Measurements from ENCODE around the gene ZNF248.
"Not testable (repeated sequence)": the region's sequence is repeated elsewhere in the genome, so short reads cannot be mapped to it uniquely, and the experiment has no call there.

Gene ZNF248

GRCh38 chr10:37857287-37858211, at the start of gene ZNF248:
TSS of gene ZNF248 (minus strand) at chr10:37857610. CDS start at chr10:37856310, 1,300 bp downstream.
- DNase-seq, result peak; percentile 93 to 97

GRCh38 chr10:37906382-37906781, 49.0 kb upstream of the ZNF248 start:
- DNase-seq, result no peak

DNA sequence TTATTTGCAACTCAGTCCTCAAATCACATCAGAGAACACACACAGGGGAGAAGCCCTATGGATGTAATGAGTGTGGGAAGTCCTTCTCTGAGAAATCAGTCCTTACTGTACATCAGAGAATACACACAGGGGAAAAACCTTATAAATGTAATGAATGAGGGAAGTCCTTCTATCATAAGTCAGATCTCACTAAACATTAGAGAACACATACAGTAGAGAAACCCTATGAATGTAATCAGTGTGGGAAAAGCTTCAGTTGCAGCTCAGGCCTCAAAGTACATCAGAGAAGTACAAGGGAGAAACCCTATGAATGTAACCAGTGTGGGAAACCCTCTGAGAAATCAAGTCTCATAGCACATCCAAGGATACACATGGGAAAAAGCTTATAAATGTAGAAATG, 39.0 kb upstream of the ZNF248 start:
- no peak for DNase-seq

GRCh38 chr10:37895674-37896073, 38.3 kb upstream of the ZNF248 start:
- no peak for DNase-seq

DNA sequence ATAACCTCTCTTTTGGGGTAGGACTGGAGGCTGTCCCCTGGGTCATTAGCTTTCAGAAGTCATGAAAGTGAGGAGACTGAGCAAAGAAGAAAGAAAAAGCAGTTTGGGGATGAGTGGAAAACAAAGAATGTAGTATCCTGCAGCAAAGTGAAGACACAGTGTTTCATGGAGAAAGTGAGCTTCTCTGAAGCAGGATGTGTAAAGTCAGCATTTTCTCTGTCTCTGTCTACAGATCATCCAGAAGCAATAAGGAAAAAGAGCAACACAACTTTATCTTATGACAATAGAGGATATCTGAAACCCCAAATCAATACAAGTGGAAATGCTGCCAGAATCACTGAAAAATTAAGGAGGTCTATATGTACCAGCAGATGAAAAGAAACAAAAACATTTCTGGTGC, 28.4 kb upstream of the ZNF248 start:
- DNase-seq, result no peak

GRCh38 chr10:37872955-37873354, 15.5 kb upstream of the ZNF248 start:
- DNase-seq, result no peak

DNA sequence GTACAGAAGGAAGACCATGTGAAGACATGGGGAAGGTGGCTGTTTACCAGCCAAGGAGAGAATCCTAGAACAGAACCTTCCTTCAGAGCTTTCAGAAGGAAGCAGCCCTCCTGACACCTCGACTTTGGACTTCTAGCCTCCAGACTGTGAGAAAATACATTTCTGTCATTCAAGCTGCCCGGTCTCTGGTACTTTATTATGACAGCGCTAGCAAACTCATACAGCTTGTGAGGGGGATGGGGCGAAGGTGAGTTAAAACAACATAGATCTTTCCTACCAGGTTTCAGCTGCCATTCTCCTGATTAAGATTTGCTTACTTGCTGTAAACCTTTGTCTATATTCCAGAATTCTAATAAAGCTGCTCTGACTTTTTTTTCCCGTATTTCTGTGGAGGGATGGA, 14.9 kb upstream of the ZNF248 start:
- no peak for DNase-seq

DNA sequence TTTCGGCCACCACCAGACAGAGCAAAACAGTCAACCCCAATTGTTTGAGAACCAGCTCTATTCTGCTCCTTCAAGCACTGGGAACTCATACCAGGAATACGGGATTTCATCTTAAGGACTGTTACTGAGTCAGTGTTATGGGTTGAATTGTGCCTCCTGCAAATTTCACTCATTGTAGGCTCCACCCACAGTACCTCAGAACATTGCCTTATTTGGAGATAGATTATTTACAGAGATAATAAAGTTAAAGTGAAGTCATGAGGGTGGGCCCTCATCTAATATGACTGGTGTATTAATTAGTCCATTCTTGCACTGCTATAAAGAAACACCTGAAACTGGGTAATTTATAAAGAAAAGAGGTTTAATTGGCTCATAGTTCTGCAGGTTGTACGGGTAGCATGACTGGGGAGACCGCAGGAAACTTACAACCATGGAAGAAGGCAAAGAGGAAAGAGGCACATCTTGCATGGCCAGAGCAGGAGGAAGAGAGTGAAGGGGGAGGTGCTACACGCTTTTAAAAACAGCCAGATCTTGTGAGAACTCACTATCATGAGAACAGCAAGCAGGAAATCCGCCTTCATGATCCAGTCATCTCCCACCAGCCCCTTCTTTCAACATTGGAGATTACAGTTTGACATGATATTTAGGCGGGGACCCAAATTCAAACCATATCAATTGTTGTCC, 14.3 kb upstream of the ZNF248 start:
- no peak for DNase-seq

GRCh38 chr10:37871143-37871542, 13.7 kb upstream of the ZNF248 start:
- no peak for DNase-seq

- no peak for DNase-seq
These were observed 11.4 kb upstream of the ZNF248 start for GRCh38 chr10:37868796-37869195.

DNA sequence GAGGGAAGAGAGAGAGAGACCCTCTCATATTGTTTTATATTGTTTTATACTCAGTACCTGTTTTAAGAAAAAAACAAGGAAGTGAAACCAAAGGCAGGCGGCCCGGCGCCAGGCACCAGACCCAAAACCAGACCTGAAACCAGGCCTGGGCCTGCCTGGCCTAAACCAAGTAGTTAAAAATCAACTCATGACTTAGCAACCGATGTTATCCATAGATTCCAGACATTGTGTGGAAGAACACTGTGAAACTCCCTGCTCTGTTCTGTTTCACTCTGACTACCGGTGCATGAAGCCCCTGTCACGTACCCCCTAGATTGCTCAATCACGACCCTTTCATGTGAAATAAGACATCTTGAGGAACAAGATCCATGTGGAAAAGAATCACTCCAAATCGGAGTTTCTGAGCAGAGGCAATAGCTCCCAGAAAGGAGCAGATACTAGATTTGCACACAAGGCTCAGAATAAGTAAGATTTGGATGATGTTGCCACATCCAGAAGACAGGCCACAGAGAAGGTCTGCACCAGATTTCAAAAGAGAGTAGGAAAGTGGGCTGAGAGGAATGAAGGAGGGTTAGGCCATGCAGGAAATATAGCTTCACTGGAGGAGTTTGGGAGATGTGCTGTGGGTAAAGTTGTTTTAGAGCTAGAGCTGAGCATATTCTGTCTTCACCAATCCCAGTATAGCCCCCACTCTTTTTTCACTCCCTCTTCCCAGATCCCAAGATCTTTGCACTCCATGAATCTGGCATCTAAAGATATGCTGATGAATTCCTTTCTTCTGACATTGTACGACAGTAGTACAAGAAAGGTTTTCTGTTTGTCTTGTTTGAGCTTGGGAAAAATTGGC, 8.8 kb upstream of the ZNF248 start:
- no peak for DNase-seq

DNA sequence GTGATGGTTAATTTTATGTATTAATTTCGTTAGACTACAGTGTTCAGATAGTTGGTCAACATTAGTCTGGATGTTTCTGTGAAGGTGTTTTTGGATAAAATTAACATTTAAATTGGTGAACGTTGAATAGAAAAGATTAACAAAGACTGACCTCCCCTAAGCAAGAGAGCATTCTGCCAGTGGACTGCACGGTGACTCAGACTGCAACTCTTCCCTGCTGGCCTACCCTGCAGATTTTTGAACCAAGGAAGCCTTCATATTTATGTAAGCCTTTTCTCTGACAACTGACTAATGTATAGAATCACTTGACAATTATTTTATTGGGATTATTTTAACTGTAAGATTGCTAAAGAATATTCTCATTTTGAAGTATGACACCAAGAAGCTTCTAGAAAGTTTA, 7.9 kb upstream of the ZNF248 start:
- no peak for DNase-seq

- no peak for DNase-seq
These were observed 3.2 kb upstream of the ZNF248 start for GRCh38 chr10:37860494-37861190.

GRCh38 chr10:37859270-37859669, 1.9 kb upstream of the ZNF248 start:
- DNase-seq, result not testable (repeated sequence)

DNA sequence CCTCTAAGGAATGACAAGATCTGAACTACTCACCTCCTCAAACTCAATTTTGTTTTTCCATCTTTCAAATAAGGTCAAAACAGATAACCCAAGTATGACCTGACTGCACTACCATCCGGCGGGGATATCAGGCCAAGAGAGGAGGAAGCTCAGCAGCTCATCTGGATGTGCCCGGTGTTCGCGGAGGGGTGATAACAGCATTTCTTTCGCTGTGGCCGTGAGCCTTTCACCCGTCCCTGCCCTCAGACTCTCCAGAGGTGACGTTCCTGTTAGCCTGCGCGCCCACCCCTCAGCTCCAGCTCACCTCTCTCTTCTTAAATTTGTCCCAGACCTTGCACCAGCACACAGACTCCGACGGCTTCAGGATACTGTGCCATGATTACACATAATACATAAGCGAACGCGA, 526 bp downstream of the ZNF248 start:
- peak in 1 of 2 donors; percentile 25 for DNase-seq

DNA sequence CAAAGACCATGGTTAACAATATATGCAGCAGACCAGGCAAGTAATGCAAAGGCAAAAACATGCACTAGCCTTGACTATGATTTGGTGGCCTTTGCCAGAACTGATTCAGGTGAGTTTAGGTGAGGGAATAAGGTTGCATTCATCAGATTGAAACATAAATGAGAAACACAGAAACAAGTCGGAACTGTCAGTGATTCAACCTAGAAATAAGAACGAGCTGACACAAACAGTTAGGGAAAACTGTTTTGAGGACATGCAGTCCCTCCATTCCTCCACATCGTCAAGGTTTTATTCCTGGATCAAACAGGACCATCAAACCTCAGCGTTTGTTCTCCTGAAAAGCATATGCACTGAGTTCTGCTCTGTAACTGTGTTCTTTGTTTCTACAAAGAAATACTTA, 1.8 kb downstream of the ZNF248 start:
- no peak for DNase-seq

DNA sequence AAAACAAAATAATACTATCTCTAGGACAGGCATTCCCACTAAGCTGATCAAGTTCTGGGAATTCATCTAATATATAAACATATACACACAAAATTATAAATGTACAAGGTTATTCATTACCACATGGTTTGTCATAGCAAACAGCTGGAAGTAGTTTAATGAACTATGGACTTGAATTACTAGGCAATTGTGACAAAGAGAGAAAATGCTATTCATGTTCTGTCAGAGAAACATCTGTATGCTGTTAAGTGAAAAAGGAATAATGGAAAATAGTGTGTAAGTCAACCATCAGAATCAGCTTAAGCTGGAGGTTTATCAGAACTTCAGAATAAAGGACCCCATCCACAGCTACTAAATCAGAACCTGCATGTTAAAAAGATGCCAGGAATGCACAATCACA, 2.8 kb downstream of the ZNF248 start:
- no peak for DNase-seq

- DNase-seq, result no peak
These were observed 12.8 kb downstream of the ZNF248 start for GRCh38 chr10:37844644-37845043.

DNA sequence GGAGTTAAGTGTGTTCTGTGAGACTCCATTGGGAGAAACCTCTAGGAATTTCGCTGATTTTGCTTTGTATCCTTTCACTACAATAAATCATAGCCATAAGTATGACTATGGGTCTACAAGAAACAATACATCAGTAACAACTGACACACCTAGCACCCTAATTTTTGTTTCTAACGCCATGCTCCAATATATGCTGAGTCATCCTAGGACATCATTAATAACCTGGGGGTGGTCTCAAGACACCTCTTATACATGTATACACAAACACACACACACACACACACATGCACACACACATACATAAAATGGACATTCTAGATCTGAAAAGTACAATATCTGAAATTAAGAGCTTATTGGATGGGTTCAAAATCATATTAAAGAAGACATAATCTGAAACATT, 18.2 kb downstream of the ZNF248 start:
- no peak for DNase-seq

DNA sequence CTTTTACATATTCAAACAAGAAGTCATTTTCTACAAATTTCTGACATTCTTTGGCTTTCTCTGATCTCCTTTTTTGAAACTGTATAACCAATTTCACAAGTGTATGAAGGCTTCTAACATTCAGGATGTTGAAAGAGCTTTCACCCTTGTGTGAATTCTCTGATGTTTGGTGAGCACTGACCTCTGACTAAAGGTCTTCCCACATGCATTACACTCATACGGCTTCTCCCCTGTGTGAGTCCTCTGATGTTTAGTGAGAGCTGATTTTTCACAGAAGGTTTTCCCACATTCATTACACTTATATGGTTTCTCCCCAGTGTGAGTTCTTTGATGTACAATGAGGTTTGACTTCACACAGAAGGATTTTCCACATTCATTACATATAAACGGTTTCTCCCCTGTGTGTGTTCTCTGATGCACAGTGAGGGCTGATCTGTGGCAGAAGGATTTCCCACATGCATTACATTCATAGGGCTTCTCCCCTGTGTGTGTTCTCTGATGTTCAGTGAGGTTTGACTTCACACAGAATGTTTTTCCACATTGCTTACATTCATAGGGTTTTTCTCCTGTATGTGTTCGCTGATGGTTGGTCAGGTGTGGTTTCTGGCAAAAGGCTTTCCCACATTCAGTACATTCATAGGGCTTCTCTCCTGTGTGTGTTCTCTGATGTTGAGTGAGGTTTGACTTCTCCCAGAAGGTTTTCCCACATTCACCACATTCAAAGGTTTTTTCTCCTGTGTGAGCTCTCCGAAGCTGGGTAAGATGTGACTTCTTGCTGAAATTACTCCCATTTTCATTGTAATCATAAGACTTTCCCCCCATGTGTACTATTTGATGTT, 25.7 kb downstream of the ZNF248 start:
- no peak for DNase-seq

- no peak for DNase-seq
These were observed 30.6 kb downstream of the ZNF248 start for GRCh38 chr10:37826806-37827205.

- no peak for DNase-seq
These were observed 36.2 kb downstream of the ZNF248 start for GRCh38 chr10:37821237-37821636.
